ENCODE measurements around the gene INPP4B.

- TF ChIP-seq CTCF (IDR thresholded peaks at IDR 0.05) (no peak), POLR2A (IDR thresholded peaks at IDR 0.05) (no peak)
Observed at GRCh38 chr4:142287371-142287770, 558.7 kb downstream of the INPP4B start.

All from Peyer's patch (tissue), 4 donors.